HepG2 (cell line): Measurements from ENCODE around the gene BST2. TPM values are rescaled to one million over a fixed set of nuclear protein-coding genes. Genes with fewer than 3 reads are reported as not detected.
A peak's percentile ranks its signal among the peaks of the same experiment; 100 is the strongest.

Experiments used
- FLYWCH1 ChIP-seq: sonication (generic); formaldehyde crosslinking; IDR thresholded peaks from 2 replicates; pipeline ENCODE4 v1.8.1; 2023; ENCODE audit warnings: mild to moderate bottlenecking, missing genetic modification reagents
- GMEB2 ChIP-seq: IDR thresholded peaks from 2 replicates; pipeline ENCODE4 v1.6.1; 2016; ENCODE audit warnings: missing biosample characterization, missing genetic modification reagents, low read depth
- HMGXB4 ChIP-seq, 2 experiments: sonication (generic) in 1 of 2; formaldehyde crosslinking in 1 of 2; IDR thresholded peaks; 2 replicates each; pipeline versions ENCODE4 v1.4.0 to v1.6.1; 2018 to 2020; ENCODE audit warnings: missing genetic modification reagents in 2 of 2, borderline replicate concordance in 1 of 2, low read depth in 1 of 2, mild to moderate bottlenecking in 1 of 2, missing biosample characterization in 1 of 2
- IRF2 ChIP-seq: IDR thresholded peaks from 2 replicates; pipeline ENCODE4 v1.6.1; 2018; ENCODE audit warnings: missing genetic modification reagents, missing compliant biosample characterization
- NFKB2 ChIP-seq: sonication (generic); formaldehyde crosslinking; IDR thresholded peaks from 2 replicates; pipeline ENCODE4 v1.4.0; 2020; ENCODE audit warnings: missing genetic modification reagents, borderline replicate concordance
- PHF20 ChIP-seq: sonication (generic); formaldehyde crosslinking; IDR thresholded peaks from 2 replicates; pipeline ENCODE4 v1.5.0; 2020; ENCODE audit warnings: mild to moderate bottlenecking, missing genetic modification reagents
- POGK ChIP-seq: sonication (generic); formaldehyde crosslinking; conservative IDR thresholded peaks from 2 replicates; pipeline ENCODE4 v1.8.0; 2022; ENCODE audit warnings: mild to moderate bottlenecking, moderate library complexity, missing genetic modification reagents
- PRMT3 ChIP-seq: sonication (generic); formaldehyde crosslinking; IDR thresholded peaks from 2 replicates; pipeline ENCODE4 v1.8.1; 2022; ENCODE audit warnings: low read depth, mild to moderate bottlenecking, moderate library complexity, missing genetic modification reagents, borderline replicate concordance
- SMYD3 ChIP-seq: sonication (generic); formaldehyde crosslinking; IDR thresholded peaks from 2 replicates; pipeline ENCODE4 v1.8.1; 2023; ENCODE audit warnings: mild to moderate bottlenecking, missing genetic modification reagents
- SP1 ChIP-seq, 2 experiments: fragments of 450-650 bp in 1 of 2; sonication (generic) in 1 of 2; formaldehyde crosslinking in 1 of 2; IDR thresholded peaks; 2 replicates each; pipeline versions ENCODE4 v1.4.0 to v1.6.1; 2016 to 2020; ENCODE audit warnings: missing genetic modification reagents in 1 of 2
- TRIM22 ChIP-seq: fragments of 450-650 bp; IDR thresholded peaks from 2 replicates; pipeline ENCODE4 v1.6.1; 2017
- ZBTB7A ChIP-seq: sonication (generic); formaldehyde crosslinking; IDR thresholded peaks from 2 replicates; pipeline ENCODE4 v1.8.0; 2022; ENCODE audit warnings: mild to moderate bottlenecking, missing genetic modification reagents
- ZNF547 ChIP-seq: sonication (generic); formaldehyde crosslinking; IDR thresholded peaks from 2 replicates; pipeline ENCODE4 v1.5.1; 2020; ENCODE audit warnings: mild to moderate bottlenecking, missing genetic modification reagents
- ZNF766 ChIP-seq: sonication (generic); formaldehyde crosslinking; IDR thresholded peaks from 2 replicates; pipeline ENCODE4 v1.5.0; 2020; ENCODE audit warnings: missing genetic modification reagents, borderline replicate concordance
- ZNF777 ChIP-seq: sonication (generic); formaldehyde crosslinking; IDR thresholded peaks from 2 replicates; pipeline ENCODE4 v1.4.0; 2020; ENCODE audit warnings: missing genetic modification reagents
- ZNF883 ChIP-seq: sonication (generic); formaldehyde crosslinking; IDR thresholded peaks from 2 replicates; pipeline ENCODE4 v1.5.1; 2020; ENCODE audit warnings: mild to moderate bottlenecking, missing genetic modification reagents; ENCODE audit errors: not compliant biosample characterization
- polyA plus RNA-seq, 8 experiments: library from polyadenylated mRNA; depleted of rRNA in 3 of 8; stranded (reverse) in 7 of 8; unstranded in 1 of 8; fragments of >200 nt; fragmentation: Illumina TruSeq in 4 of 8; extraction: Trizol in 4 of 8; gene quantifications; 2 replicates each; pipeline versions ENCODE4 v1.2.1 to v1.2.3, GENCODE V29; 2011 to 2016; ENCODE audit warnings: low read depth in 4 of 8, missing spikeins in 1 of 8, mixed read lengths in 1 of 8; ENCODE audit not compliant: insufficient read depth in 1 of 8
- total RNA-seq, 5 experiments: library from RNA; depleted of rRNA; stranded (reverse); fragments of >200 nt; fragmentation: Illumina TruSeq; extraction: Trizol; gene quantifications; 2 replicates each; pipeline ENCODE4 v1.2.3, GENCODE V29; 2016; ENCODE audit warnings: low read depth in 1 of 5
- TF ChIP-seq, protein P1 (sequence below): sonication (generic); formaldehyde crosslinking; IDR thresholded peaks from 2 replicates; pipeline ENCODE4 v1.4.0; 2020; ENCODE audit warnings: missing genetic modification reagents

BST2 gene
- total and polyA plus RNA-seq, 2 of the 13 experiments (the other 11 are each of a cell fraction or from before 2014, with no cell fraction given), result 58.8 to 93.8 TPM

- TF ChIP-seq, protein P1, sequence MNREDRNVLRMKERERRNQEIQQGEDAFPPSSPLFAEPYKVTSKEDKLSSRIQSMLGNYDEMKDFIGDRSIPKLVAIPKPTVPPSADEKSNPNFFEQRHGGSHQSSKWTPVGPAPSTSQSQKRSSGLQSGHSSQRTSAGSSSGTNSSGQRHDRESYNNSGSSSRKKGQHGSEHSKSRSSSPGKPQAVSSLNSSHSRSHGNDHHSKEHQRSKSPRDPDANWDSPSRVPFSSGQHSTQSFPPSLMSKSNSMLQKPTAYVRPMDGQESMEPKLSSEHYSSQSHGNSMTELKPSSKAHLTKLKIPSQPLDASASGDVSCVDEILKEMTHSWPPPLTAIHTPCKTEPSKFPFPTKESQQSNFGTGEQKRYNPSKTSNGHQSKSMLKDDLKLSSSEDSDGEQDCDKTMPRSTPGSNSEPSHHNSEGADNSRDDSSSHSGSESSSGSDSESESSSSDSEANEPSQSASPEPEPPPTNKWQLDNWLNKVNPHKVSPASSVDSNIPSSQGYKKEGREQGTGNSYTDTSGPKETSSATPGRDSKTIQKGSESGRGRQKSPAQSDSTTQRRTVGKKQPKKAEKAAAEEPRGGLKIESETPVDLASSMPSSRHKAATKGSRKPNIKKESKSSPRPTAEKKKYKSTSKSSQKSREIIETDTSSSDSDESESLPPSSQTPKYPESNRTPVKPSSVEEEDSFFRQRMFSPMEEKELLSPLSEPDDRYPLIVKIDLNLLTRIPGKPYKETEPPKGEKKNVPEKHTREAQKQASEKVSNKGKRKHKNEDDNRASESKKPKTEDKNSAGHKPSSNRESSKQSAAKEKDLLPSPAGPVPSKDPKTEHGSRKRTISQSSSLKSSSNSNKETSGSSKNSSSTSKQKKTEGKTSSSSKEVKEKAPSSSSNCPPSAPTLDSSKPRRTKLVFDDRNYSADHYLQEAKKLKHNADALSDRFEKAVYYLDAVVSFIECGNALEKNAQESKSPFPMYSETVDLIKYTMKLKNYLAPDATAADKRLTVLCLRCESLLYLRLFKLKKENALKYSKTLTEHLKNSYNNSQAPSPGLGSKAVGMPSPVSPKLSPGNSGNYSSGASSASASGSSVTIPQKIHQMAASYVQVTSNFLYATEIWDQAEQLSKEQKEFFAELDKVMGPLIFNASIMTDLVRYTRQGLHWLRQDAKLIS (CRISPR knock-in tag), result no peak
- no peak for TF ChIP-seq ZBTB7A
- no peak for TF ChIP-seq FLYWCH1 (CRISPR knock-in tag)
- TF ChIP-seq HMGXB4 (CRISPR knock-in tag; IDR thresholded peaks at IDR 0.05; ENCODE audit: borderline replicate concordance in 1 of 2, low read depth in 1 of 2), result peak in 1 of 2 experiments; percentile 65; a peak in 3 of 4 replicates
- TF ChIP-seq SP1 (IDR thresholded peaks at IDR 0.05), result no peak
- peak; percentile 77 for TF ChIP-seq SP1 (CRISPR knock-in tag; IDR thresholded peaks at IDR 0.05)
- TF ChIP-seq ZNF766 (CRISPR knock-in tag), result no peak
- peak; percentile 40; the same call in 1 of the 2 replicates for TF ChIP-seq POGK (CRISPR knock-in tag)
- peak; percentile 23; the same call in 1 of the 2 replicates for TF ChIP-seq NFKB2 (CRISPR knock-in tag)
- TF ChIP-seq PRMT3 (CRISPR knock-in tag), result no peak
- no peak for TF ChIP-seq SMYD3
- peak; percentile 37; the same call in 1 of the 2 replicates for TF ChIP-seq IRF2 (CRISPR knock-in tag)
- TF ChIP-seq PHF20 (CRISPR knock-in tag), result peak; percentile 58
- TF ChIP-seq ZNF547 (CRISPR knock-in tag), result peak; percentile 67; the same call in 1 of the 2 replicates
- peak; percentile 32 for TF ChIP-seq ZNF883 (CRISPR knock-in tag)
- TF ChIP-seq TRIM22, result no peak
- TF ChIP-seq GMEB2, result no peak
- peak; percentile 79 for TF ChIP-seq ZNF777 (CRISPR knock-in tag)
Measured at GRCh38 chr19:17390665-17391370, 14.6 kb downstream of the BST2 start (continued).
